T-cell (primary cell): ENCODE results near the gene FHIP1A. TPM values are rescaled to one million over a fixed set of nuclear protein-coding genes. Genes with fewer than 3 reads are reported as not detected.
A peak's percentile ranks its signal among the peaks of the same experiment; 100 is the strongest.
"Not testable (repeated sequence)": the region's sequence is repeated elsewhere in the genome, so short reads cannot be mapped to it uniquely, and the experiment has no call there.

Experiments used
- ATAC-seq, 4 experiments: fragments of 200-7000 bp in 3 of 4; fragments of 150-1000 bp in 1 of 4; cut with Tn5 transposase; replicated peaks in 1 of 4; 1 replicate in 3 of 4; 2 replicates in 1 of 4; pipeline ENCODE4 v1.10.0; 2021; ENCODE audit warnings: moderate library complexity in 3 of 4, mild to moderate bottlenecking in 2 of 4, moderate number of reproducible peaks in 1 of 4
- CTCF ChIA-PET, 2 donors: fragments of 300-600 bp; sonication (Branson Sonifier 250); formaldehyde crosslinking; loops; one replicate each; lab custom pipeline; 2022; ENCODE audit warnings: antibody characterized with exemption in 2 of 2; lab: Charles Lee
- POLR2A ChIA-PET, 2 donors: fragments of 300-600 bp; sonication (Branson Sonifier 250); formaldehyde crosslinking; loops; one replicate each; lab custom pipeline; 2022; ENCODE audit warnings: antibody characterized with exemption in 2 of 2; lab: Charles Lee
- DNase-seq, 35 experiments: peaks; one replicate each; pipeline versions ENCODE4 v3.0.0 to v3.0.0-alpha.2; 2013 to 2023
- H3K27ac ChIP-seq: one replicate; pipeline ENCODE4 v1.5.1; 2013; ENCODE audit warnings: low read length
- H3K27me3 ChIP-seq, 2 experiments: replicated peaks in 1 of 2; 1 replicate in 1 of 2; 2 replicates in 1 of 2; pipeline versions ENCODE4 v1.6.1 to v1.7.0; 2013; ENCODE audit warnings: low read length in 1 of 2, mixed read lengths in 1 of 2; ENCODE audit not compliant: control insufficient read depth in 2 of 2, insufficient read depth in 2 of 2; ENCODE audit errors: extremely low read depth in 1 of 2
- H3K36me3 ChIP-seq, 2 donors: 1 replicate in 1 of 2; 2 replicates in 1 of 2; pipeline versions ENCODE4 v1.6.1 to v1.7.0; 2013; ENCODE audit warnings: low read length in 1 of 2; ENCODE audit not compliant: control insufficient read depth in 2 of 2, insufficient read depth in 1 of 2; ENCODE audit errors: extremely low read depth in 1 of 2
- H3K4me1 ChIP-seq, 2 experiments: 1 replicate in 1 of 2; 2 replicates in 1 of 2; pipeline versions ENCODE4 v1.6.1 to v1.7.0; 2013; ENCODE audit warnings: low read length in 2 of 2, mixed read lengths in 1 of 2; ENCODE audit not compliant: insufficient read depth in 2 of 2, control insufficient read depth in 1 of 2; ENCODE audit errors: extremely low read depth in 1 of 2
- H3K4me3 ChIP-seq, 2 donors: 1 replicate in 1 of 2; 2 replicates in 1 of 2; pipeline versions ENCODE4 v1.5.1 to v1.7.0; 2013; ENCODE audit warnings: mild to moderate bottlenecking in 2 of 2, low read length in 1 of 2, moderate library complexity in 1 of 2; ENCODE audit not compliant: control insufficient read depth in 1 of 2; ENCODE audit errors: extremely low read depth in 1 of 2
- H3K9me3 ChIP-seq: 2 replicates; pipeline ENCODE4 v1.7.0; 2013
- H3K27ac Mint-ChIP-seq, 2 donors: one replicate each; pipeline ENCODE4 v1.8.0; 2020 to 2021; ENCODE audit warnings: mild to moderate bottlenecking in 2 of 2, mixed read lengths in 2 of 2
- H3K27me3 Mint-ChIP-seq, 2 donors: one replicate each; pipeline ENCODE4 v1.8.0; 2021 to 2022; ENCODE audit warnings: mixed read lengths in 2 of 2
- H3K36me3 Mint-ChIP-seq: one replicate; pipeline ENCODE4 v1.8.0; 2021; ENCODE audit warnings: mixed read lengths
- H3K4me1 Mint-ChIP-seq, 3 donors: one replicate each; pipeline ENCODE4 v1.8.0; 2020 to 2022; ENCODE audit warnings: mixed read lengths in 3 of 3, mild to moderate bottlenecking in 1 of 3
- H3K4me3 Mint-ChIP-seq, 3 donors: one replicate each; pipeline ENCODE4 v1.8.0; 2020 to 2022; ENCODE audit warnings: mild to moderate bottlenecking in 3 of 3, mixed read lengths in 3 of 3, moderate library complexity in 3 of 3
- H3K9me3 Mint-ChIP-seq, 3 donors: one replicate each; pipeline ENCODE4 v1.8.0; 2020 to 2022; ENCODE audit warnings: mixed read lengths in 3 of 3
- whole genome bisulfite sequencing: methylation state at CpG from one replicate; pipeline ENCODE4 v1.1.5; 2013; ENCODE audit warnings: missing lambda C conversion rate; ENCODE audit not compliant: insufficient coverage; 5-methylcytosine and 5-hydroxymethylcytosine counted together
- total RNA-seq, 35 experiments: library from RNA in 6 of 35; stranded (reverse) in 6 of 35; fragments of 120-200 nt in 1 of 35; gene quantifications; one replicate each; pipeline versions ENCODE4 v1.2.1 to v1.2.4 and lab custom pipeline; 2013 to 2026

FHIP1A gene
- total RNA-seq, 5 donors from 2014 or later (not counting 1 experiment from before 2014, with no cell fraction given), result 1.1 to 2.7 (median 1.6) TPM

DNA sequence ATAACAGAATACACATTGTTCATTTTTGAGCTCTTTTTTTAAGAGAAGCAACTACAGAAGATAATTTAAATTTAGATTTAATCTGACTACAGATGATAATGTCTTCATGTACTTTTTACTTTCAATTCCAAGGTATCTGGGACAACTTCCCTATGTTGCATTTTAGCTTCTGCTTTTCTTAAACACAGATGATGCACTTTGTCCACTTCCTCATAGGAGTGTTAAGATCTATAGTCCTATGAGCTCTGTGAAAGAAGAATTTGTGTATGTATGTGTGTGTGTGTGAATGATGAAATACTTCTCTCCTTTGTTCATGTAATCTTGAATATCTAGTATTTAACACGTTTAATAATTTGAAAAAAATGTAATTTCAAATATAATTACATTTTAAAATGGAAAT lies 5.3 kb upstream of the FHIP1A start:
- no peak overlapping the region for H3K4me3 ChIP-seq
- no peak overlapping the region for H3K27ac ChIP-seq
- DNase-seq (no peak), ATAC-seq (no peak)
- WGBS, result no CpG with 5 or more reads among the region's 1 CpG
- POLR2A ChIA-PET, result no interaction called here
- peaks cover 0 to 17% of the 10 kb centered on the region in 2 experiments for H3K27me3 ChIP-seq
- peaks cover 10 to 16% of the 10 kb centered on the region in 2 experiments for H3K4me1 ChIP-seq
- CTCF ChIA-PET, result no interaction called here
- Mint-ChIP-seq H3K36me3 (no peaks in the 10 kb centered on the region), H3K4me1 (peaks cover 13 to 15% (median 13%) of the 10 kb centered on the region in 3 donors), H3K27me3 (peaks cover 0 to 5% of the 10 kb centered on the region in 2 donors), H3K27ac (no peak overlapping the region), H3K9me3 (no peaks in the 10 kb centered on the region), H3K4me3 (no peak overlapping the region)
- no peaks in the 10 kb centered on the region for H3K36me3 ChIP-seq
- H3K9me3 ChIP-seq, result no peaks in the 10 kb centered on the region

DNA sequence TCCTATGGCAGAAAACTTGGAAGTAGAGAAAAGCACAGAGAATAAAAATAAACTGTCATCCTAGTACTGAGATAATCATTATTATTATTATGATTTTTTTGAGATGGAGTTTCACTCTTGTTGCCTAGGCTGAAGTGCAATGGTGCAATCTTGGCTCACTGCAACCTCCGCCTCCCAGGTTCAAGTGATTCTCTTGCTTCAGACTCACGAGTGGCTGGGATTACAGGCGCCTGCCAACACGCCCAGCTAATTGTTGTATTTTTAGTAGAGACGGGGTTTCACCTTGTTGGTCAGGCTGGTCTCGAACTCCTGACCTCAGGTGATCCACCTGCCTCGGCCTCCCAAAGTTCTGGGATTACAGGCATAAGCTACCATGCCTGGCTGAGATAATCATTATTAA lies 4.2 kb upstream of the FHIP1A start:
- H3K36me3 Mint-ChIP-seq, H3K9me3 Mint-ChIP-seq, H3K27ac Mint-ChIP-seq, H3K9me3 ChIP-seq, H3K4me3 Mint-ChIP-seq, H3K36me3 ChIP-seq, H3K4me3 ChIP-seq, CTCF ChIA-PET, ATAC-seq, H3K27me3 Mint-ChIP-seq, H3K27ac ChIP-seq, DNase-seq, POLR2A ChIA-PET: not testable (repeated sequence)
- H3K4me1 ChIP-seq, result peaks cover 10 to 24% of the 10 kb centered on the region in 2 experiments
- H3K27me3 ChIP-seq, result peaks cover 0 to 24% of the 10 kb centered on the region in 2 experiments
- H3K4me1 Mint-ChIP-seq, result peaks cover 21 to 23% (median 21%) of the 10 kb centered on the region in 3 donors
- WGBS, result 85% methylated on average over 4 of the region's 7 CpGs

DNA sequence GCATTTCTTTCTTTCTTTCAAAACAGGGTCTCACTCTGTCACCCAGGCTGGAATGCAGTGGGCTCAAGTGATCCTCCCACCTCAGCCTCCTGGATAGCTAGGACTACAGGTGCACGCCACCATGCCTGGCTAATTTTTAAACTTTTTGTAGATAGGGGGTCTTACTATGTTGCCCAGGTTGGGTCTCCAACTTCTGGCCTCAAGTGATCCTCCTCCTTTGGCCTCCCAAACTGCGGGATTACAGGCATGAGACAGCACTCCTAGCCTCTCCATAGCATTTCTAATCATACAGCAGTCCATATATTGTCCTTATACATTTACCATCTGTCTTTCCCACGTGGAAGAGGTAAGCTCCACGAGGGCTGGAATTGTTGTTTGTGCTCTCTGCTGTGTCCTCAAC lies 2.0 kb upstream of the FHIP1A start:
- no peaks in the 10 kb centered on the region for H3K9me3 Mint-ChIP-seq
- H3K27me3 Mint-ChIP-seq, result peaks cover 0 to 12% of the 10 kb centered on the region in 2 donors
- POLR2A ChIA-PET, result no interaction called here

DNA sequence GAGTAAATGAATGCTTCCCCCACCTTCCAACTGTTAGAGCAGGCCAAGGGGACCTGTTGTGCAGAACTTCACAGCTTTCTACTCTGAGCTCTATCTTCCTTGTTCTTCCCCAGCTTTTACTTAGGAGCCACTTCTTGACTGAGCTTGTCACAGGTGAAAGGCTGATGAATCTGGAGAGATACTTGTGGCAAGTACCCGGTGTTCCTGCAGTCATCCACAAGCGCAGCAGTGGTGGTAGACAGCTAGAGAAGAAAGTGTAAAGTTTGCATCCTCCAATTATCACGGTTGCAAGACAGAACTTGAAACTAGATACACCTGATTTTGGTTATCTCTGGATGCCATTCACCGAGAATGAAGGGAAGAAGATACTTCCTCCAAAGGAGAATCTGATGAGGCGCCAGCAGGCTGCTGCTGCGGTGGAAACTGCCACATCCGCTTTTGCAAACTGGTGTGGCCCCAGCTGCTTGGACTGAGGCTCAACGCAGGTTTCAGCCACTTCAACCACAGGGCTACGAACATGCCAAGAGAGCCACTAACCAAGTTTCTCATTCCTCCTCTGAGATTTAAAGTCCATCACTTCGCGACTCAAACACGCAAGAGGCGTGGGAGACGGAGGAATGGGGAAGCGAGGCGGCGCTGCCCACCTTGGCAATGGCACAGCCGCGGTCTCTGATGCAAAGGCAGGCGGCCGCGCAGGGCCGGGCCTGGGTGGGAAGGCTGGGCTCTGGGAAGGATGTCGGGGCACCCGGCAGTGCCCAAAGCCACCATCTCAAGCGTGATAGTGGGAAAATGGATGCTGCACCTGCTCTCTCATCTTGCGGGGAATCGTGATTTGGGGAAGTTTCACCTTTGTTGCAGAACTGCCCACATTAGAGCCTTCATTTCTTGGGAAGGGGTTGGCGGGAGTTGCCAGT lies 1.3 kb upstream of the FHIP1A start:
- H3K27ac Mint-ChIP-seq, result no peak overlapping the region
- POLR2A ChIA-PET, result no interaction called here
- Histone ChIP-seq H3K4me3 (peak overlapping the region; percentile 47 to 92), H3K4me1 (peaks cover 10 to 28% of the 10 kb centered on the region in 2 experiments), H3K27me3 (peaks cover 0 to 29% of the 10 kb centered on the region in 2 experiments), H3K27ac (no peak overlapping the region), H3K36me3 (no peaks in the 10 kb centered on the region), H3K9me3 (no peaks in the 10 kb centered on the region)
- H3K4me1 Mint-ChIP-seq, result peaks cover 23 to 26% (median 25%) of the 10 kb centered on the region in 3 donors
- CTCF ChIA-PET, result no interaction called here
- ATAC-seq (no peak), DNase-seq (peak in 23 of 35 experiments; percentile 0 to 45 (median 11))
- 19% methylated on average over 13 of the region's 29 CpGs for WGBS
- H3K36me3 Mint-ChIP-seq, result no peaks in the 10 kb centered on the region
- H3K9me3 Mint-ChIP-seq, result no peaks in the 10 kb centered on the region
- H3K27me3 Mint-ChIP-seq, result peaks cover 0 to 12% of the 10 kb centered on the region in 2 donors
- H3K4me3 Mint-ChIP-seq, result peak overlapping the region; percentile 88 to 92 (median 90)

More for the DNA sequence above, 2.0 kb upstream of the FHIP1A start:
- ATAC-seq, result no peak
- Mint-ChIP-seq H3K27ac (no peak overlapping the region), H3K4me1 (peaks cover 23 to 26% (median 25%) of the 10 kb centered on the region in 3 donors), H3K36me3 (no peaks in the 10 kb centered on the region), H3K4me3 (peak overlapping the region in 2 of 3 donors; percentile 90 to 92)
- Histone ChIP-seq H3K27me3 (peaks cover 0 to 29% of the 10 kb centered on the region in 2 experiments), H3K27ac (no peak overlapping the region), H3K36me3 (no peaks in the 10 kb centered on the region), H3K4me3 (no peak overlapping the region), H3K4me1 (peaks cover 10 to 28% of the 10 kb centered on the region in 2 experiments), H3K9me3 (no peaks in the 10 kb centered on the region)
- no peak for DNase-seq
- no CpG with 5 or more reads among the region's 4 CpGs for WGBS
- CTCF ChIA-PET, result no interaction called here

DNA sequence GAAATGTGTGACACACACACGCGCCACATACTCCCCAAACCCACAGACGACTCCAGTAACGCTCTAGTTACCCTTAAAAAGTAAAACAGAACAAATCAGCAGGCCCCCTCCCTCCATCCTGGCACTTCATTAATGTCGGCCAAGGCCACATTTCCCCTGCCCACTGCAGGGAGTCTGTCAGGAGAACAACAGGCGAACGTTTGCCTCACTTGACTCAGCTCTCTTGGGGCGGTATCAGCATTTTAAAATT lies 671 bp upstream of the FHIP1A start:
- no peak overlapping the region for H3K27ac ChIP-seq

DNA sequence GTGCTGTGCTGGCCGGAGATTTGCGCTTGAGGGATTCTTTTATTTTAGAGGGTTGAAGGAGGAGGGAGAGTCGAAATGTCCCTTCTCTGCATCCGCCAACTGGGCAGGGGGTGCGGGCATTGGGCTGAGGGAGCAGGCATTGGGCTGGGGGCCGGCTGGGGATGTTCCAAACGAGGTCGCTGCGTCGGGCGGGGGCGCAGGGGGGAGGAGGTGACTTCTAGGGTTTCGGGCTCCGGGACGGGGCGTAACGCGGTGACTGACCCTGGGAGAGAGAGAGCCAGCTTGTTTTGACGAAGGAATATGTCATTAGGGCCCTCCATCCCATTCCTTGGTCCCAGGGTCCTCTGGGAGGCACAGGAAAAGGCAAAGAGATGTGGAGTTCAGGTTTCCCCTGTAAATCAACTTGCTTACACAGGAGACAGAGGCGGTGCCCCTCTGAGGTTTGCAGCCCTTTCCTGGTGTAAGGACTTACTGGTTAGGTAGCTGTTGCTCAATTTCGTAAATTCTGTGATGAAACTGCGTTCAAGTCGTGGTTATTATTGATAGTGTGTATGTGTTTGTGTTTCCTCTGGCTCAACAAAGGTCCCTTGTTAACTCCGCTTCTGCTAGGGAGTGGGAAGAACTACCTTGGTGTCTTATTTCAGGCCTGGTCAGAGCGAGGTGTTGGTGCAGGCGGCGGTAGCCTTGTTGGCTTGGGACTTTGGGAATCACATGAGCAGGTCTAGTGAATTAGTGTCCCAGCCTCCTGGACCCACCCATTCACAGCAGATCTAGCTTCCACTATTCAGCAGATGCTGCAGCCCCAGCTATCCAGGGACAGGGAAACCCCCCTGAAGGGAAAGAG lies 716 bp downstream of the FHIP1A start:
- H3K27ac Mint-ChIP-seq, result no peak overlapping the region
- Histone ChIP-seq H3K4me3 (peak overlapping the region; percentile 56 to 60), H3K4me1 (peaks cover 10 to 28% of the 10 kb centered on the region in 2 experiments), H3K9me3 (no peaks in the 10 kb centered on the region), H3K36me3 (no peaks in the 10 kb centered on the region), H3K27me3 (peaks cover 0 to 32% of the 10 kb centered on the region in 2 experiments), H3K27ac (no peak overlapping the region)
- DNase-seq (peak in 12 of 35 experiments; percentile 0 to 27 (median 4)), ATAC-seq (no peak)
- no peaks in the 10 kb centered on the region for H3K36me3 Mint-ChIP-seq
- POLR2A ChIA-PET, result no interaction called here
- peak overlapping the region; percentile 77 to 92 (median 83) for H3K4me3 Mint-ChIP-seq
- H3K9me3 Mint-ChIP-seq, result no peaks in the 10 kb centered on the region
- CTCF ChIA-PET, result no interaction called here
- 13% methylated on average over 19 of the region's 27 CpGs for WGBS
- peaks cover 23 to 26% (median 25%) of the 10 kb centered on the region in 3 donors for H3K4me1 Mint-ChIP-seq
- peaks cover 0 to 12% of the 10 kb centered on the region in 2 donors for H3K27me3 Mint-ChIP-seq

More for the DNA sequence above, 671 bp upstream of the FHIP1A start:
- ChIA-PET POLR2A (no interaction called here), CTCF (no interaction called here)
- ATAC-seq, result no peak
- Mint-ChIP-seq H3K4me1 (peaks cover 23 to 26% (median 25%) of the 10 kb centered on the region in 3 donors), H3K27ac (no peak overlapping the region), H3K9me3 (no peaks in the 10 kb centered on the region), H3K27me3 (peaks cover 0 to 12% of the 10 kb centered on the region in 2 donors), H3K36me3 (no peaks in the 10 kb centered on the region), H3K4me3 (peak overlapping the region; percentile 88 to 92 (median 90))
- no peaks in the 10 kb centered on the region for H3K36me3 ChIP-seq
- peak overlapping the region; percentile 47 to 92 for H3K4me3 ChIP-seq
- H3K4me1 ChIP-seq, result peaks cover 10 to 28% of the 10 kb centered on the region in 2 experiments
- 4% methylated on average over 6 of the region's 8 CpGs for WGBS
- H3K27me3 ChIP-seq, result peaks cover 0 to 30% of the 10 kb centered on the region in 2 experiments
- no peaks in the 10 kb centered on the region for H3K9me3 ChIP-seq
- DNase-seq, result no peak
